Measurements from ENCODE around the gene MYO6. TPM values are rescaled to one million over a fixed set of nuclear protein-coding genes. Genes with fewer than 3 reads are reported as not detected.

MYO6 gene
- total and polyA plus RNA-seq, 2 of the 8 experiments (the other 6 are each of a cell fraction or from before 2014, with no cell fraction given), result 8.3 to 21.9 TPM

DNA sequence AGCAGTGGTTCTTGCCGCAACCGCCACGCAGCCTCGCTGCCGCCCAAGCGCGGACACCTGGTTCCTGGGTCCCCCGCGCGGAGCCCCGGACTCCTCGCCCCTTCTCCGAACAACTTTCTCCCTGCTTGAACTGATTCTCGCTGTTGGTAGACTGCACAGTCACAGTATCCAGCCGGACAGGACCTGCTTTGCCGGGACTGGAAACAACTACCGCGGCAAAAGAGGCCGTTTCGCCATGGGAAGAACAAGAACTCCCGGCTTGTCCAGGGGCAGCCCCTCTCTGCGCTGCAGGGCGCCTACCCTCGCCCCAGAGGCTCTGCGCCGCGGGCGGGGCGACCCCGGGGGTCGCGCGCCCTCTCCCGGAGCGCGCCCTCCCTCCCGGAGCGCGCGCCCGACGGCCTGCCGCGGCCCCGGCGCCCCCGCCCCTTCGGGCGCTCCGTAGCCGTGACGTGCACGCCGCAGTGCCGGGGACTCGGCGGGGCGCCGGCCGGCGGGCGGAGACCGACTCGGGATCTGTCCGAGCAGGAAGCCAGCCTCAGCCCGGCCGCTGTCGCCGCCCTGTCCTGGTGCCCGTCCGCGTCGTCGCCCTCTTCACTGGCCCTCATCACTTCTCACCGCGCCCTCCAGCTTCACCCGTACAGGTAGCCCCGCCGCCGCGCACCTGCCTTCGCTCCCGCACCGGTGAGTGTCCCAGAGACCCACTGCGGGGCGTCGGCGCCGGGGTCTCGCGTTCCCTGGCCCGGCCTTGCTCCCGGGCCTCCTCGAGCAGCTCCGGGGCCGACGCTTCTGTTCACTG is at the start of gene MYO6 (continued):
- TF ChIP-seq, protein P1, sequence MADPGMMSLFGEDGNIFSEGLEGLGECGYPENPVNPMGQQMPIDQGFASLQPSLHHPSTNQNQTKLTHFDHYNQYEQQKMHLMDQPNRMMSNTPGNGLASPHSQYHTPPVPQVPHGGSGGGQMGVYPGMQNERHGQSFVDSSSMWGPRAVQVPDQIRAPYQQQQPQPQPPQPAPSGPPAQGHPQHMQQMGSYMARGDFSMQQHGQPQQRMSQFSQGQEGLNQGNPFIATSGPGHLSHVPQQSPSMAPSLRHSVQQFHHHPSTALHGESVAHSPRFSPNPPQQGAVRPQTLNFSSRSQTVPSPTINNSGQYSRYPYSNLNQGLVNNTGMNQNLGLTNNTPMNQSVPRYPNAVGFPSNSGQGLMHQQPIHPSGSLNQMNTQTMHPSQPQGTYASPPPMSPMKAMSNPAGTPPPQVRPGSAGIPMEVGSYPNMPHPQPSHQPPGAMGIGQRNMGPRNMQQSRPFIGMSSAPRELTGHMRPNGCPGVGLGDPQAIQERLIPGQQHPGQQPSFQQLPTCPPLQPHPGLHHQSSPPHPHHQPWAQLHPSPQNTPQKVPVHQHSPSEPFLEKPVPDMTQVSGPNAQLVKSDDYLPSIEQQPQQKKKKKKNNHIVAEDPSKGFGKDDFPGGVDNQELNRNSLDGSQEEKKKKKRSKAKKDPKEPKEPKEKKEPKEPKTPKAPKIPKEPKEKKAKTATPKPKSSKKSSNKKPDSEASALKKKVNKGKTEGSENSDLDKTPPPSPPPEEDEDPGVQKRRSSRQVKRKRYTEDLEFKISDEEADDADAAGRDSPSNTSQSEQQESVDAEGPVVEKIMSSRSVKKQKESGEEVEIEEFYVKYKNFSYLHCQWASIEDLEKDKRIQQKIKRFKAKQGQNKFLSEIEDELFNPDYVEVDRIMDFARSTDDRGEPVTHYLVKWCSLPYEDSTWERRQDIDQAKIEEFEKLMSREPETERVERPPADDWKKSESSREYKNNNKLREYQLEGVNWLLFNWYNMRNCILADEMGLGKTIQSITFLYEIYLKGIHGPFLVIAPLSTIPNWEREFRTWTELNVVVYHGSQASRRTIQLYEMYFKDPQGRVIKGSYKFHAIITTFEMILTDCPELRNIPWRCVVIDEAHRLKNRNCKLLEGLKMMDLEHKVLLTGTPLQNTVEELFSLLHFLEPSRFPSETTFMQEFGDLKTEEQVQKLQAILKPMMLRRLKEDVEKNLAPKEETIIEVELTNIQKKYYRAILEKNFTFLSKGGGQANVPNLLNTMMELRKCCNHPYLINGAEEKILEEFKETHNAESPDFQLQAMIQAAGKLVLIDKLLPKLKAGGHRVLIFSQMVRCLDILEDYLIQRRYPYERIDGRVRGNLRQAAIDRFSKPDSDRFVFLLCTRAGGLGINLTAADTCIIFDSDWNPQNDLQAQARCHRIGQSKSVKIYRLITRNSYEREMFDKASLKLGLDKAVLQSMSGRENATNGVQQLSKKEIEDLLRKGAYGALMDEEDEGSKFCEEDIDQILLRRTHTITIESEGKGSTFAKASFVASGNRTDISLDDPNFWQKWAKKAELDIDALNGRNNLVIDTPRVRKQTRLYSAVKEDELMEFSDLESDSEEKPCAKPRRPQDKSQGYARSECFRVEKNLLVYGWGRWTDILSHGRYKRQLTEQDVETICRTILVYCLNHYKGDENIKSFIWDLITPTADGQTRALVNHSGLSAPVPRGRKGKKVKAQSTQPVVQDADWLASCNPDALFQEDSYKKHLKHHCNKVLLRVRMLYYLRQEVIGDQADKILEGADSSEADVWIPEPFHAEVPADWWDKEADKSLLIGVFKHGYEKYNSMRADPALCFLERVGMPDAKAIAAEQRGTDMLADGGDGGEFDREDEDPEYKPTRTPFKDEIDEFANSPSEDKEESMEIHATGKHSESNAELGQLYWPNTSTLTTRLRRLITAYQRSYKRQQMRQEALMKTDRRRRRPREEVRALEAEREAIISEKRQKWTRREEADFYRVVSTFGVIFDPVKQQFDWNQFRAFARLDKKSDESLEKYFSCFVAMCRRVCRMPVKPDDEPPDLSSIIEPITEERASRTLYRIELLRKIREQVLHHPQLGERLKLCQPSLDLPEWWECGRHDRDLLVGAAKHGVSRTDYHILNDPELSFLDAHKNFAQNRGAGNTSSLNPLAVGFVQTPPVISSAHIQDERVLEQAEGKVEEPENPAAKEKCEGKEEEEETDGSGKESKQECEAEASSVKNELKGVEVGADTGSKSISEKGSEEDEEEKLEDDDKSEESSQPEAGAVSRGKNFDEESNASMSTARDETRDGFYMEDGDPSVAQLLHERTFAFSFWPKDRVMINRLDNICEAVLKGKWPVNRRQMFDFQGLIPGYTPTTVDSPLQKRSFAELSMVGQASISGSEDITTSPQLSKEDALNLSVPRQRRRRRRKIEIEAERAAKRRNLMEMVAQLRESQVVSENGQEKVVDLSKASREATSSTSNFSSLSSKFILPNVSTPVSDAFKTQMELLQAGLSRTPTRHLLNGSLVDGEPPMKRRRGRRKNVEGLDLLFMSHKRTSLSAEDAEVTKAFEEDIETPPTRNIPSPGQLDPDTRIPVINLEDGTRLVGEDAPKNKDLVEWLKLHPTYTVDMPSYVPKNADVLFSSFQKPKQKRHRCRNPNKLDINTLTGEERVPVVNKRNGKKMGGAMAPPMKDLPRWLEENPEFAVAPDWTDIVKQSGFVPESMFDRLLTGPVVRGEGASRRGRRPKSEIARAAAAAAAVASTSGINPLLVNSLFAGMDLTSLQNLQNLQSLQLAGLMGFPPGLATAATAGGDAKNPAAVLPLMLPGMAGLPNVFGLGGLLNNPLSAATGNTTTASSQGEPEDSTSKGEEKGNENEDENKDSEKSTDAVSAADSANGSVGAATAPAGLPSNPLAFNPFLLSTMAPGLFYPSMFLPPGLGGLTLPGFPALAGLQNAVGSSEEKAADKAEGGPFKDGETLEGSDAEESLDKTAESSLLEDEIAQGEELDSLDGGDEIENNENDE (IDR thresholded peaks at IDR 0.05; ENCODE audit: insufficient replicate concordance, low read length), result no peak
- no peak for TF ChIP-seq FOSL1 (IDR thresholded peaks at IDR 0.05; ENCODE audit: insufficient read depth, low read depth, low read length)
- TF ChIP-seq KDM5A (IDR thresholded peaks at IDR 0.05; ENCODE audit: low read length), result no peak
- TF ChIP-seq EZH2 (IDR thresholded peaks at IDR 0.05; ENCODE audit: low read depth, low read length, severe bottlenecking), result no peak
- no peak for TF ChIP-seq HDAC6 (IDR thresholded peaks at IDR 0.05; ENCODE audit: low read depth, low read length)
- no peak for TF ChIP-seq CTBP2 (IDR thresholded peaks at IDR 0.05; ENCODE audit: borderline replicate concordance, insufficient read depth, insufficient read length, low read length)
- TF ChIP-seq KDM4A (IDR thresholded peaks at IDR 0.05; ENCODE audit: low read depth, low read length, severe bottlenecking), result peak; percentile 92
- TF ChIP-seq SIN3A (conservative IDR thresholded peaks at IDR 0.05 in 1 of 2, IDR thresholded peaks at IDR 0.05 in 1 of 2; ENCODE audit: low read depth in 1 of 2, low read length in 2 of 2), result 0 out of 4 replicates have a peak, but pooled peaks of 1 of the 2 experiments have one; percentile 18
- TF ChIP-seq NANOG (IDR thresholded peaks at IDR 0.05; ENCODE audit: insufficient read depth, low read depth, low read length, poor library complexity, severe bottlenecking), result no peak

All from H1 (cell line).